Cardiac atrium fibroblast (primary cell): ENCODE results near the gene POF1B. TPM values are rescaled to one million over a fixed set of nuclear protein-coding genes. Genes with fewer than 3 reads are reported as not detected.

Experiments
- total RNA-seq: library from RNA; depleted of rRNA; stranded (reverse); fragments of >200 nt; gene quantifications from 2 replicates; pipeline ENCODE4 v1.2.3, GENCODE V29; 2015

Gene POF1B, protein sequence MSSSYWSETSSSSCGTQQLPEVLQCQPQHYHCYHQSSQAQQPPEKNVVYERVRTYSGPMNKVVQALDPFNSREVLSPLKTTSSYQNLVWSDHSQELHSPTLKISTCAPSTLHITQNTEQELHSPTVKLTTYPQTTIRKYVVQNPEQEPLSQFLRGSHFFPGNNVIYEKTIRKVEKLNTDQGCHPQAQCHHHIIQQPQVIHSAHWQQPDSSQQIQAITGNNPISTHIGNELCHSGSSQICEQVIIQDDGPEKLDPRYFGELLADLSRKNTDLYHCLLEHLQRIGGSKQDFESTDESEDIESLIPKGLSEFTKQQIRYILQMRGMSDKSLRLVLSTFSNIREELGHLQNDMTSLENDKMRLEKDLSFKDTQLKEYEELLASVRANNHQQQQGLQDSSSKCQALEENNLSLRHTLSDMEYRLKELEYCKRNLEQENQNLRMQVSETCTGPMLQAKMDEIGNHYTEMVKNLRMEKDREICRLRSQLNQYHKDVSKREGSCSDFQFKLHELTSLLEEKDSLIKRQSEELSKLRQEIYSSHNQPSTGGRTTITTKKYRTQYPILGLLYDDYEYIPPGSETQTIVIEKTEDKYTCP
- total RNA-seq, result not detected in 2 replicates

DNA sequence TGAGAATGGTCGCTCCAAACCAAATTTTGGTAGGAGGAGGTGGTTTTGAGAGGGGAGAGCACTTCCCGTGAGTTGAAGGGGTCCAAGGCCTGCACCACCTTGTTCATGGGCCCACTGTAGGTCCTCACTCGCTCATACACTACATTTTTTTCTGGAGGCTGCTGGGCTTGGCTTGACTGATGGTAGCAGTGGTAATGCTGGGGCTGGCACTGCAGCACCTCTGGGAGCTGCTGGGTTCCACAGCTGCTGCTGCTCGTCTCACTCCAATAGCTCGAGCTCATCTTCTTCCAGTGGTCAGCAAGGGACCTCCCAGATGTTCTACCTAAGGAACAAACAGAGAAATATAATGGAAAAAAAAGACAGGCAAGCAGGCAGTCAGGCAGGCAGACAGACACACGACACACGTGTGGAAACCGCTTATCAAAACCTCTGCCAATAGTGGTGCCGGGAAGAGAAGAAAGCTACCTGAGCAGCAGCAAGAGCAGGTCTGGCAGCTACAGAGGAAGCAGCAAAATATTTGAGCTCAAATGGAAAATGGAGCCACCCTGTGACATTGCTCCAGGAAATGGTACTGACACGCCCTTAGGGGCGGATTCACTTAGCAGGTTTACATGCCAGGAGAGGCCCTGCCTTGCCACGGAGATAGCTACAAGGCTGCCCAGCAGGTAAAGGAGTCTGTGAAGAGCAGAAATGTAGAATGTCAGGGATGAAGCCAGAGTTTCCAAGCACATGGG lies at the start of gene POF1B:
POF1B (minus strand) TSS at position 492 of the 734 bp plus-strand sequence; CDS start at position 281, 211 bp downstream.

DNA sequence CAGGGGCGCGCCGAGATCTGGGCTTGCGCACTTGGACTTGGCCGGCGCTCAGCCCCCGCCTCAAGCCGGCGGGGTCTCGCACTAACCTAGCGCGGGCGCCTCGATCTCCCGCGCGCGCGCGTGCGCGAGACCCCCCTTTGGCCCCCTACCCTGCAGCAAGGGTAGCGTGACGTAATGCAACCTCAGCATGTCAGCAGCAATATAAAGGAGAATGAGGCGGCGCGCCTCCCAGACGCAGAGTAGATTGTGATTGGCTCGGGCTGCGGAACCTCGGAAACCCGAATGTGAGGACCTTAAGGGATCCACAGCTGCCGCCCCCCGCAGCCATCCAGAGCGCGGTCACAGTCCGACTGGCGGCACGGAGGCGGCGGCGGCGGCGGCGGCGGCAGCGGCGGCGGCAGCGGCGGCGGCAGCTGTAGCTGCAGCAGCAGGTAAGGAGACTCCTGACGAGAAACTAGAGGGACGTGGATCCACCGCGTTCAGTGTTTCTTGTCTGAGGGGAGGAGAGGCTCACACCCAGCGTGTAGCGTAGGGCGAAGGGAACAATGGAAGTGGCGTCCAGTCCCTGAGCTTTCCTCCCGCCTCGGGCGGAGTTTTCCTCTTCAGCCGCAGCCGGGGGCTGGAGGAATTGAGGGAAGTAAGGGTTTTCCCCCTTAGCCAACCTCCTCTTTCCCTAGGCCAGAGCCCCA lies 135.6 kb downstream of the POF1B start, which contains the start of the genes SATL1 and ZNF711:
SATL1 (minus strand) TSS at position 19 of the 689 bp plus-strand sequence. CDS start 134,811 bp downstream, outside the sequence.
ZNF711 (plus strand) TSS at position 231 of the 689 bp plus-strand sequence. CDS start 3,582 bp downstream, outside the sequence.

Other genes starting within 250 kb of the POF1B start
- not detected in 2 replicates for gene SATL1, start 135.9 kb downstream of the POF1B start, total RNA-seq
- gene ZNF711, start 135.7 kb downstream of the POF1B start, total RNA-seq, result 0.16 and 0.36 TPM in 2 replicates